GM12875 (cell line): Measurements from ENCODE around the gene PIP5K1B.

Source experiments
- H3K4me3 ChIP-seq: one replicate; pipeline ENCODE4 v1.5.1; 2011; ENCODE audit warnings: low read depth, low read length, control low read depth
- CTCF ChIP-seq: IDR thresholded peaks from 2 replicates; pipeline ENCODE4 v1.5.1; 2011; ENCODE audit warnings: low read depth, mild to moderate bottlenecking, control low read depth, inconsistent platforms, low read length, moderate library complexity, borderline replicate concordance; ENCODE audit not compliant: insufficient read depth

The PIP5K1B gene

GRCh38 chr9:69054989-69055388, 349.9 kb downstream of the PIP5K1B start:
- no peak overlapping the region for H3K4me3 ChIP-seq
- no peak for TF ChIP-seq CTCF

GRCh38 chr9:69056191-69056815, 351.3 kb downstream of the PIP5K1B start:
- H3K4me3 ChIP-seq, result no peak overlapping the region
- no peak for TF ChIP-seq CTCF

GRCh38 chr9:69058101-69058500, 353.1 kb downstream of the PIP5K1B start:
- no peak overlapping the region for H3K4me3 ChIP-seq
- no peak for TF ChIP-seq CTCF
